Measurements from ENCODE around the gene TMEM150B. TPM values are rescaled to one million over a fixed set of nuclear protein-coding genes. Genes with fewer than 3 reads are reported as not detected.
"Not testable (repeated sequence)": the region's sequence is repeated elsewhere in the genome, so short reads cannot be mapped to it uniquely, and the experiment has no call there.

TMEM150B gene
- total RNA-seq, 3 donors from 2014 or later, result not detected

GRCh38 chr19:55329791-55330190, 4.7 kb upstream of the TMEM150B start:
- not testable (repeated sequence) for H3K9me3 Mint-ChIP-seq; H3K4me3 Mint-ChIP-seq; H3K36me3 Mint-ChIP-seq (ENCODE audit: insufficient read depth); DNase-seq; H3K4me1 Mint-ChIP-seq (ENCODE audit: low read depth); ATAC-seq
- peaks cover 13% of the 10 kb centered on the region for H3K27me3 Mint-ChIP-seq (ENCODE audit: low read depth)

GRCh38 chr19:55328774-55329318, 3.7 kb upstream of the TMEM150B start:
- ATAC-seq; H3K36me3 Mint-ChIP-seq (ENCODE audit: insufficient read depth); H3K4me1 Mint-ChIP-seq (ENCODE audit: low read depth); H3K9me3 Mint-ChIP-seq; DNase-seq; H3K4me3 Mint-ChIP-seq: not testable (repeated sequence)
- H3K27me3 Mint-ChIP-seq (ENCODE audit: low read depth), result peaks cover 10% of the 10 kb centered on the region

- DNase-seq (no peak), ATAC-seq (no peak)
- Mint-ChIP-seq H3K36me3 (ENCODE audit: insufficient read depth) (no peaks in the 10 kb centered on the region), H3K4me1 (ENCODE audit: low read depth) (no peaks in the 10 kb centered on the region), H3K4me3 (no peak overlapping the region), H3K27me3 (ENCODE audit: low read depth) (peaks cover 11% of the 10 kb centered on the region), H3K9me3 (no peaks in the 10 kb centered on the region)
Measured at GRCh38 chr19:55324662-55325061, 479 bp downstream of the TMEM150B start.

- Mint-ChIP-seq H3K9me3 (no peaks in the 10 kb centered on the region), H3K4me3 (no peak overlapping the region), H3K4me1 (ENCODE audit: low read depth) (no peaks in the 10 kb centered on the region), H3K36me3 (ENCODE audit: insufficient read depth) (no peaks in the 10 kb centered on the region), H3K27me3 (ENCODE audit: low read depth) (peaks cover 9% of the 10 kb centered on the region)
- ATAC-seq (no peak), DNase-seq (no peak)
Measured at GRCh38 chr19:55322204-55322885, 2.8 kb downstream of the TMEM150B start.

GRCh38 chr19:55321466-55322137, 3.5 kb downstream of the TMEM150B start:
- H3K4me3 Mint-ChIP-seq, result no peak overlapping the region
- ATAC-seq (no peak), DNase-seq (no peak)
- no peaks in the 10 kb centered on the region for H3K4me1 Mint-ChIP-seq (ENCODE audit: low read depth)
- peaks cover 9% of the 10 kb centered on the region for H3K27me3 Mint-ChIP-seq (ENCODE audit: low read depth)
- no peaks in the 10 kb centered on the region for H3K36me3 Mint-ChIP-seq (ENCODE audit: insufficient read depth)
- no peaks in the 10 kb centered on the region for H3K9me3 Mint-ChIP-seq

GRCh38 chr19:55320844-55321419, 4.2 kb downstream of the TMEM150B start:
- no peak for ATAC-seq
- H3K4me3 Mint-ChIP-seq, result no peak overlapping the region
- no peaks in the 10 kb centered on the region for H3K4me1 Mint-ChIP-seq (ENCODE audit: low read depth)
- DNase-seq, result no peak
- no peaks in the 10 kb centered on the region for H3K9me3 Mint-ChIP-seq
- H3K27me3 Mint-ChIP-seq (ENCODE audit: low read depth), result peaks cover 9% of the 10 kb centered on the region
- H3K36me3 Mint-ChIP-seq (ENCODE audit: insufficient read depth), result no peaks in the 10 kb centered on the region

- no peak for ATAC-seq
- H3K36me3 Mint-ChIP-seq (ENCODE audit: insufficient read depth), result no peaks in the 10 kb centered on the region
Measured at GRCh38 chr19:55319785-55320184, 5.4 kb downstream of the TMEM150B start.

GRCh38 chr19:55316646-55317045, 8.5 kb downstream of the TMEM150B start:
- no peak for DNase-seq
- no peak for ATAC-seq
- H3K9me3 Mint-ChIP-seq, result no peaks in the 10 kb centered on the region
- H3K4me1 Mint-ChIP-seq (ENCODE audit: low read depth), result no peaks in the 10 kb centered on the region
- H3K4me3 Mint-ChIP-seq, result no peak overlapping the region
- no peaks in the 10 kb centered on the region for H3K36me3 Mint-ChIP-seq (ENCODE audit: insufficient read depth)
- H3K27me3 Mint-ChIP-seq (ENCODE audit: low read depth), result peaks cover 4% of the 10 kb centered on the region

More at GRCh38 chr19:55319785-55320184, 5.4 kb downstream of the TMEM150B start:
- no peak for DNase-seq
- Mint-ChIP-seq H3K4me1 (ENCODE audit: low read depth) (no peaks in the 10 kb centered on the region), H3K4me3 (no peak overlapping the region), H3K27me3 (ENCODE audit: low read depth) (peaks cover 9% of the 10 kb centered on the region), H3K9me3 (no peaks in the 10 kb centered on the region)

- no peaks in the 10 kb centered on the region for H3K27me3 Mint-ChIP-seq (ENCODE audit: low read depth)
- no peak for ATAC-seq
- H3K4me1 Mint-ChIP-seq (ENCODE audit: low read depth), result no peaks in the 10 kb centered on the region
- no peak overlapping the region for H3K4me3 Mint-ChIP-seq
- DNase-seq, result no peak
- no peaks in the 10 kb centered on the region for H3K36me3 Mint-ChIP-seq (ENCODE audit: insufficient read depth)
- no peaks in the 10 kb centered on the region for H3K9me3 Mint-ChIP-seq
Measured at GRCh38 chr19:55315956-55316525, 9.1 kb downstream of the TMEM150B start.

- Mint-ChIP-seq H3K36me3 (ENCODE audit: insufficient read depth) (no peaks in the 10 kb centered on the region), H3K4me1 (ENCODE audit: low read depth) (no peaks in the 10 kb centered on the region), H3K4me3 (no peak overlapping the region), H3K9me3 (no peaks in the 10 kb centered on the region), H3K27me3 (ENCODE audit: low read depth) (no peaks in the 10 kb centered on the region)
- ATAC-seq (no peak), DNase-seq (no peak)
Measured at GRCh38 chr19:55314396-55314795, 10.7 kb downstream of the TMEM150B start.

- Mint-ChIP-seq H3K36me3 (ENCODE audit: insufficient read depth) (no peaks in the 10 kb centered on the region), H3K4me1 (ENCODE audit: low read depth) (no peaks in the 10 kb centered on the region), H3K9me3 (no peaks in the 10 kb centered on the region), H3K27me3 (ENCODE audit: low read depth) (no peaks in the 10 kb centered on the region), H3K4me3 (no peak overlapping the region)
- ATAC-seq, result no peak
- DNase-seq, result no peak
Measured at GRCh38 chr19:55312621-55313512, 12.3 kb downstream of the TMEM150B start.

GRCh38 chr19:55311797-55312196, 13.3 kb downstream of the TMEM150B start:
- no peak overlapping the region for H3K4me3 Mint-ChIP-seq
- H3K27me3 Mint-ChIP-seq (ENCODE audit: low read depth), result no peaks in the 10 kb centered on the region
- ATAC-seq (no peak), DNase-seq (no peak)
- no peaks in the 10 kb centered on the region for H3K9me3 Mint-ChIP-seq
- no peaks in the 10 kb centered on the region for H3K4me1 Mint-ChIP-seq (ENCODE audit: low read depth)
- H3K36me3 Mint-ChIP-seq (ENCODE audit: insufficient read depth), result no peaks in the 10 kb centered on the region

- H3K9me3 Mint-ChIP-seq, result no peaks in the 10 kb centered on the region
- DNase-seq (no peak), ATAC-seq (no peak)
- H3K27me3 Mint-ChIP-seq (ENCODE audit: low read depth), result no peaks in the 10 kb centered on the region
- no peak overlapping the region for H3K4me3 Mint-ChIP-seq
- no peaks in the 10 kb centered on the region for H3K36me3 Mint-ChIP-seq (ENCODE audit: insufficient read depth)
- no peaks in the 10 kb centered on the region for H3K4me1 Mint-ChIP-seq (ENCODE audit: low read depth)
Measured at GRCh38 chr19:55311397-55311796, 13.7 kb downstream of the TMEM150B start.

- no peaks in the 10 kb centered on the region for H3K27me3 Mint-ChIP-seq (ENCODE audit: low read depth)
- DNase-seq (no peak), ATAC-seq (no peak)
- no peaks in the 10 kb centered on the region for H3K36me3 Mint-ChIP-seq (ENCODE audit: insufficient read depth)
- no peak overlapping the region for H3K4me3 Mint-ChIP-seq
- H3K9me3 Mint-ChIP-seq, result no peaks in the 10 kb centered on the region
- no peaks in the 10 kb centered on the region for H3K4me1 Mint-ChIP-seq (ENCODE audit: low read depth)
Measured at GRCh38 chr19:55310498-55310897, 14.6 kb downstream of the TMEM150B start.

Data from activated T-cell treated with anti-CD3 and anti-CD28 coated beads, Interleukin-2, amount 50 U/mL, for 4 hours (primary cell).